Thyroid gland (tissue), 4 donors: Measurements from ENCODE around the gene PNKD. TPM values are rescaled to one million over a fixed set of nuclear protein-coding genes. Genes with fewer than 3 reads are reported as not detected.

Experiments used
- DNase-seq, 2 donors: peaks; one replicate each; pipeline ENCODE4 v3.0.0-alpha.2; 2019
- H3K27ac ChIP-seq, 3 donors: fragments of 200-600 bp; sonication (generic); 1 replicate in 2 of 3; 2 replicates in 1 of 3; pipeline ENCODE4 v1.5.1; 2016 to 2019; ENCODE audit warnings: mild to moderate bottlenecking in 1 of 3, moderate library complexity in 1 of 3
- H3K27me3 ChIP-seq: fragments of 200-600 bp; sonication (generic); one replicate; pipeline ENCODE4 v1.5.1; 2019
- H3K36me3 ChIP-seq, 2 donors: fragments of 200-600 bp; sonication (generic); one replicate each; pipeline ENCODE4 v1.5.1; 2016 to 2019
- H3K4me1 ChIP-seq, 2 donors: fragments of 200-600 bp; sonication (generic); one replicate each; pipeline ENCODE4 v1.5.1; 2017 to 2019
- H3K4me3 ChIP-seq, 3 donors: fragments of 200-600 bp; sonication (generic); replicated peaks in 1 of 3; 1 replicate in 2 of 3; 2 replicates in 1 of 3; pipeline ENCODE4 v1.5.1; 2016; ENCODE audit warnings: mild to moderate bottlenecking in 1 of 3
- H3K9me3 ChIP-seq: fragments of 200-600 bp; sonication (generic); one replicate; pipeline ENCODE4 v1.5.1; 2017
- CTCF ChIP-seq, 6 experiments: fragments of 200-600 bp in 3 of 6; fragments of 450-650 bp in 3 of 6; sonication (generic) in 3 of 6; IDR thresholded peaks; one replicate each; pipeline ENCODE4 v1.5.1; 2016 to 2019; ENCODE audit warnings: antibody characterized with exemption in 6 of 6, mild to moderate bottlenecking in 2 of 6, inconsistent platforms in 1 of 6, moderate library complexity in 1 of 6
- POLR2A ChIP-seq, 2 donors: fragments of 450-650 bp; IDR thresholded peaks; one replicate each; pipeline ENCODE4 v1.6.1; 2017; ENCODE audit warnings: antibody characterized with exemption in 2 of 2, mild to moderate bottlenecking in 2 of 2, moderate library complexity in 1 of 2
- WGBS, 2 donors: methylation state at CpG; one replicate each; pipeline ENCODE4 v1.1.5; 2017; 5-methylcytosine and 5-hydroxymethylcytosine counted together
- intact Hi-C: fragments of 100-400 bp; cut with DNase I; formaldehyde crosslinking; loops from one replicate; pipeline ENCODE4 v1.15.1; 2023
- total RNA-seq, 4 donors: library from RNA; depleted of rRNA; stranded (reverse); fragments of >200 nt; gene quantifications; one replicate each; pipeline ENCODE4 v1.2.3, GENCODE V29; 2016

The PNKD gene
- total RNA-seq, 4 donors from 2014 or later, result 57.0 to 110 (median 81.8) TPM

DNA sequence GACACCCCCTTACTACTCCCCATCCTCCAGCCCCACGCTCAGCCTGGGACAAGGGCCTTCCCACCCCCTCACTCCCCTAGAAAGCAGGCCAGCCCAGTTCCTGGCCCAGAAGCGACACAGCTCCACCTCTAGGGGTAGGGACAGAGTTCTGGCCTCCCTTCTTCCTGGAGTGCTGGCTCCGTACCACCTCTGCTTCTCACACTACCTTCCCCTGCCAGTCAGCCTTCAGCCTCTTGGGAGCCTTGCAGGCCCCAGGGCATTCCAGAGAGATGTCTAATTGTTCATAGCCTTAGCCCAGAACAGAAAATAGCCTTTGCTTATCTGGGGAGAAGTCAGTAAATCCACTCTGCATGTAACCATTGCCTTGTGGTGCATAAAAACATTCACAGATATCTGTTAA, 73.3 kb downstream of the PNKD start:
- 83 to 94% methylated on average over 3 of the region's 3 CpGs for WGBS, 2 donors

DNA sequence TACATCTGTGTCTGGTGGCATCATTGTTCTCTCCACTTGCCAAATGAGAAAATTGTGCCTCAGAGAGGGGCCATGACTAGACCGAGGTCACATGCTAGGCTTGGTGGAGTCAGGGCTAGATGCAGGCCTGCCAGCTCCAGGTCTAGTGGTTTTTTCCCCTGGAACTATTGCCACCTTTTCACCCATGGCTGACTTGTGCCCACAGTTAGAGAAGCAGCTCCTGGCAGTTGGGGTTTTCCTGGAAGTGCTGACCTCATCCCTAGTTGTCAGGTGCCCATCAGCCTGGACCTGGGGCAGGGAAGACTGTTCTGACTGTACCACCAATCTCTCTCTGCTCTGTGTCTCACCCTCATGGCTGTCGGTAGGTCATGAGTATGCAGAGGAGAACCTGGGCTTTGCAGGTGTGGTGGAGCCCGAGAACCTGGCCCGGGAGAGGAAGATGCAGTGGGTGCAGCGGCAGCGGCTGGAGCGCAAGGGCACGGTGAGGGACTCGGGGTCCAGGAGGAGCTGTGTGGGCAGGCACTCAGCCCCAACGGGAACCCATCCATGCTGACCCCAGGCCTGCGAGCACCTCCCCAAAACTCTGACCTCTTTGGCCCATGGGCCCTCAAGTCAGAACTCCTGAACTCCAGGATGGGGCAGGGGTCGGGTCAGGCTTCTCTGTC, 73.9 kb downstream of the PNKD start:
- Histone ChIP-seq H3K27me3 (no peaks in the 10 kb centered on the region), H3K4me1 (no peaks in the 10 kb centered on the region), H3K4me3 (no peak overlapping the region), H3K9me3 (no peaks in the 10 kb centered on the region), H3K27ac (no peak overlapping the region), H3K36me3 (peaks cover 0 to 8% of the 10 kb centered on the region in 2 donors)
- intact Hi-C loops, result no loop called here
- 89 to 98% methylated on average over 6 to 9 of the region's 12 CpGs for WGBS, 2 donors
- TF ChIP-seq POLR2A (IDR thresholded peaks at IDR 0.05), result no peak
- no peak for TF ChIP-seq CTCF (IDR thresholded peaks at IDR 0.05)
- DNase-seq, result no peak

More for the DNA sequence above, 73.3 kb downstream of the PNKD start:
- no peak overlapping the region for H3K27ac ChIP-seq
- no peaks in the 10 kb centered on the region for H3K9me3 ChIP-seq
- no peaks in the 10 kb centered on the region for H3K27me3 ChIP-seq
- no peak for DNase-seq
- TF ChIP-seq POLR2A (IDR thresholded peaks at IDR 0.05) (no peak), CTCF (IDR thresholded peaks at IDR 0.05) (no peak)
- intact Hi-C loops, result no loop called here
- H3K4me1 ChIP-seq, result no peaks in the 10 kb centered on the region
- peaks cover 0 to 8% of the 10 kb centered on the region in 2 donors for H3K36me3 ChIP-seq
- no peak overlapping the region for H3K4me3 ChIP-seq

GRCh38 chr2:218344755-218345417, 74.6 kb downstream of the PNKD start:
- H3K27ac ChIP-seq, result no peak overlapping the region
- intact Hi-C loops, result no loop called here
- H3K36me3 ChIP-seq, result peaks cover 0 to 8% of the 10 kb centered on the region in 2 donors
- no peaks in the 10 kb centered on the region for H3K4me1 ChIP-seq
- 94 to 95% methylated on average over 14 to 20 of the region's 22 CpGs for WGBS, 2 donors
- no peaks in the 10 kb centered on the region for H3K27me3 ChIP-seq
- no peaks in the 10 kb centered on the region for H3K9me3 ChIP-seq
- TF ChIP-seq CTCF (IDR thresholded peaks at IDR 0.05) (no peak), POLR2A (IDR thresholded peaks at IDR 0.05) (no peak)
- DNase-seq, result no peak
- no peak overlapping the region for H3K4me3 ChIP-seq

GRCh38 chr2:218345491-218346236, 75.3 kb downstream of the PNKD start:
- no peaks in the 10 kb centered on the region for H3K4me1 ChIP-seq
- H3K4me3 ChIP-seq, result no peak overlapping the region
- H3K27me3 ChIP-seq, result no peaks in the 10 kb centered on the region
- no peak overlapping the region for H3K27ac ChIP-seq
- peaks cover 0 to 8% of the 10 kb centered on the region in 2 donors for H3K36me3 ChIP-seq
- no peak for DNase-seq
- H3K9me3 ChIP-seq, result no peaks in the 10 kb centered on the region
- 87 to 89% methylated on average over 12 of the region's 12 CpGs for WGBS, 2 donors
- TF ChIP-seq POLR2A (IDR thresholded peaks at IDR 0.05) (no peak), CTCF (IDR thresholded peaks at IDR 0.05) (no peak)
- intact Hi-C loops, result no loop called here
